NCI-H446 treated with DMSO at 0.1 percent for 48 hours (cell line): ENCODE measurements around the gene TNFAIP2.
"Not testable (repeated sequence)": the region's sequence is repeated elsewhere in the genome, so short reads cannot be mapped to it uniquely, and the experiment has no call there.

Source experiments
- DNase-seq: peaks from one replicate; lab custom pipeline; 2025; lab: John Stamatoyannopoulos, UW

Gene TNFAIP2

DNA sequence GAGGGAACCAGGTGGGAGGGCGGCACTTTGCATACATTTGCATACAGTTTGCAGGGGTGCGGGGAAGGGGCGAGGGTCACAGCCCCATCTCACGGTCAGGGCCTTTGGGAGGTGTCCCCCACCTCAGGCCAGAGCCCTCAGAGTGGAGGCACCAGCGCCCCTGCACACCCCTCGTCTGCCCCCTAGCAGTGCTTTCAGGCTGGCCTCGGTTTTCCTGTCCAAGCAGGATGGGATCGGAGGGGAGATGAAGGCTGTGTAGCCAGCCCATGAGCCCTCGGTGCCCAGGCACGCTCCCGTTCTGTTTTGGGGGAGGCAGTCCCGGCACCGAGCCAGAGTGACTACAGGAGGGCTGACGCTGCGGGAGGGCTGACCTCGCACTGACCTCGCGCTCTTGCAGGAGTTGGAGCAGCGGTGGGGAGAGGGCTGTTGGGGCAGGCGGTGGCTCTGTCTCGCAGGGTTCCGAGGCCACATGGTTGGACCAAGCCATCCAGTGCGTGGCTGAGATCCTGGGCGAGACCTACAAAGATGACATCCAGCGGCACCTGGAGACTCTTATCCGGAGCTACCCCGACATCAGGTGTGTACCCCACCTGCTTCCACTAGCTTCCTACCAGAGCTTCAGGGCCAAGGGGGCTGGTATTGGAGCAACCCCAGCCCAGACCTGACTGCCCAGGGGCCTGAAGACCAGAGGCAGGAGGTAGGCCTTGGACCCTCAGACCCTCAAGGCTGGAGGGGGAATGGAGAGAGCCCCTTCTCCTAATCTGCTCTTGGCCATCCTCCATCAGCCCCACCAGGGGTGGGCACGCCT lies 15.1 kb upstream of the TNFAIP2 start:
- no peak for DNase-seq

DNA sequence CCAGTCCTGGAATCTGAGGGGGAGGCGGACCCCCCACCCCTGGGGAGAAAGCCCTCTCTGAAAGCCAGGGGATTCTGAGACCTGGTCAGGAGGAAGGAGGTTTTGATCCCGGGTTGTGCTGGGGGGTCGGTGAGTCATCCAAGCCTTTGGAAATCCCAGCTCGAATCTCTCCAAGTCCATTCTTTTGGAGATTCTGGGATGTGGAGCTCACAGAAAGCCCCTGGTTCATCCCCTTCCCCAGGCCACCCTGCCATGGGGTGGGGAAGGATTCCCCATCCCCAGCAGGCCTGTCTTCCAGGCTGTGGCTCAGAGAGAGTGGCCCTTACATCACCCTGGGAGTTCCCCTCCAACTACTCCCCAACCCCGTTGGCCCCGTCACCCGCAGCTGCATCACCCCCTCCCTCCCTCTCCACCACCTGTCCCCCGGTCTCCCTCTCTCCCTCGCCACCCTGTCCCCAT lies 14.5 kb upstream of the TNFAIP2 start:
- no peak for DNase-seq

- DNase-seq = no peak
Measured at GRCh38 chr14:103109535-103110441, 13.5 kb upstream of the TNFAIP2 start.

GRCh38 chr14:103110681-103111231 lies 12.5 kb upstream of the TNFAIP2 start:
- DNase-seq = no peak

GRCh38 chr14:103111232-103111868 lies 11.9 kb upstream of the TNFAIP2 start:
- no peak for DNase-seq

DNA sequence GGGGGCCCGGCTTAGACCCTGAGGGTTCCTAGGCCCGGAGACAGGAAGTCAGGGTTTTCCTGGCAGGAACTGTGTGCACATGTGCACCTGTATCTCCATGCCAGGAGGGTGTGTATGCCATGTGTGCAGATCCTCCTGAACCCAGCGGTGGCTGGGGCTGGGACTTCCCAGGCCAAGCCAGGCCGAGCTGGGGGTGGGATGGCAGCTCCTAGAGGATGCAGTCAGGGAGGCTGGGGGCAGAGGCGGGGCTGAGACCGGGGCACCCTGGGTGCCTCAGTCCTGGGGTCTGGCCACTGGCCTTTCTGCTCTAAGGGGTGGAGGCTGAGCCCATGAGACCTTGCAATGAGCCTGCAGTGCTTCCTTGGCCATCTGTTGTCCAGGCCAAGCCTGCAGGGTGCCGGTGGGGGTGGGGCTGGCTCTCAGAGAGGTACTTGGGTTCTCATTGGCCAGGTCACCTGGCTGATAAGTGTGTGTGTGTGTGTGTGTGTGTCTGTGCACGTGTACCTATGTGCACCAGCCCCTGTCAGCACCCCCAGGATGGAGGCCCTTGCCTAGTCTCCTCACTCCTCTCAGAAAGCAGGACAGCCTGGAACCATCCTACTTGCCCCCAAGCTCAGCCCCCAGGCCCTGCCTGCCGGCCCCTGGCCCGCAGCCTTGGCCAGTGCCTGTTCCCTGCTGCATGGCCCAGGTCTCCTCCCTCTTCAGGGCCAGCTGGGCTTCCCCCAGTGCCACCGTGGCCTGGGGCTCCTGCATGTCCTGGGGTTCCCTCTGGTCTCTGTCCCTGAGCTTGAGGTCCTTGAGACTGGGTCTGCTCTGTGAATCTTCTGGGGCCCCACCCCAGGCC lies 10.6 kb upstream of the TNFAIP2 start:
- DNase-seq = no peak

DNA sequence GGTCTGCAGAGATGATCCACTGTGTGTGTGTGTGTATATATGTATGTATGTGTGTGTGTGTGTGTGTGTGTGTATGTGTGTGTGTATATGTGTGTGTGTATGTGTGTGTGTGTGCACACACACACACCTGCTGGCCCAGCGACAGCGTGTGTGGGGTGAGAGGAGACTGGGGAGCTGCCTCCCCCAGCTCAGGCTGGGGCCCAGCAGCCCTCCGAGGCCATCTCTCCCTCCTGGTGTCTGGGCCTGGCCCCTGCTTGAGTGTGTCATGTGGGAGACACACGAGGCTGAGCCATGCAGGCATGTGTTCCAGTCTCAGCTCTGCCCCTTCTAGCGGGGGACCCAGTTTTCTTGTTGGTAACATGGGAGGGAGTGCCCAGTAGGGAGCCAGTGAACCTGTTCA lies 10.0 kb upstream of the TNFAIP2 start:
- no peak for DNase-seq

- no peak for DNase-seq
Measured at GRCh38 chr14:103113774-103114173, 9.5 kb upstream of the TNFAIP2 start.

DNA sequence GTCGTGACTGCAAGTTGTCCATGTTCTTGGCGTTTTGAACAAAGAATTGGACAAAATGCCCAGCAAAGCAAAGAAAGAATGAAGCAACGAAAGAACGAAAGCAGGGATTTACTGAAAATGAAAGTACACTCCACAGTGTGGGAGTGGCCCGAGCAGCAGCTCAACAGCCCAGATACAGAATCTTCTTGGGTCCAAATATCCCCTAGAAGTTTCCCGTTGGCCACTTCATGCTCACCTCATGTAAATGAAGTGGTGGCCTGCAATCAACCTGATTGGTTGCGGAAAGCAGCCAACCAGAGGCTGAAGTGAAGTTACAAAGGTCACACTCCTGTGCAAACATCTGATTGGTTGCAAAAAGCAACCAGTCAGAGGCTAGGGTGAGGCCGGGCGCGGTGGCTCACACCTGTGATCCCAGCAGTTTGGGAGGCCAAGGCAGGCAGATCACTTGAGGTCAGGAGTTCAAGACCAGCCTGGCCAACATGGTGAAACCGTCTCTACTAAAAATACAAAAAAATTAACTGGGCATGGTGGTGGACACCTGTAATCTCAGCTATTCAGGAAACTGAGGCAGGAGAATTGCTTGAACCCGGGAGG lies 8.1 kb upstream of the TNFAIP2 start:
- DNase-seq = not testable (repeated sequence)

DNA sequence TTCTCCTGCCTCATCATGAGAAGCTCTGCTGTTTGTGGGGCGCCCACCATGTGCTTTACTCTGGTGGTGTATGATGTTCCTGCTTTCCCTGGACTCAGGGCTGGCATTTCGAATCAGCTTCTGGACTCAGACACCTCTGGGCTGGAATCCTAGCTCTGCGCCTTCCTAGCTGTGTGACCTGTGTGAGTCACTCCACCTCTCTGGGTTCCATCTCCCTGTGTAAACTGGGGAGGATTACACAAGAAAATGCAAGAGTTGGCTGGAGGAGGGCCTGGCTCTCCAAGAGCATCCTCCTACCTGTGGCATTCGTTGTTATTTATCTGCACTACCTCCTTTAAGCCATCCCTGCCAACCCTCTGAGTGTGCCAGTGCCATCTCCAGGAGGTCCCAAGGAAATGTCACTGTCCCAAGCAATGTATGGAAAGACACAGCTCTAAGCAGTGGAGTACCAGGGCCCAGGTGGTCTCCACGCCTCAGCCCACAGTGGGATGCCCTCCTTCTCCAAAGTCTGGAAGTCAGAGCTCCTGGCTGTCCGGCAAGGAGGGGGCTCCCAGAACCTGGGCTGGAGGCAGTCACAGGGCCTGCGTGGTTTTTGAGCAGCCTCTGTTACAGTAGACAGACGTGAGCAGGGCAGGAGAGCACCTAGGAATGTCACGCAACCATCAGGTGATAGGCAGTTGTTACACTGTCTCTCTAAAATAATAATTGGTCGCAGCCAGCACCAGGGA lies 7.3 kb upstream of the TNFAIP2 start:
- no peak for DNase-seq

DNA sequence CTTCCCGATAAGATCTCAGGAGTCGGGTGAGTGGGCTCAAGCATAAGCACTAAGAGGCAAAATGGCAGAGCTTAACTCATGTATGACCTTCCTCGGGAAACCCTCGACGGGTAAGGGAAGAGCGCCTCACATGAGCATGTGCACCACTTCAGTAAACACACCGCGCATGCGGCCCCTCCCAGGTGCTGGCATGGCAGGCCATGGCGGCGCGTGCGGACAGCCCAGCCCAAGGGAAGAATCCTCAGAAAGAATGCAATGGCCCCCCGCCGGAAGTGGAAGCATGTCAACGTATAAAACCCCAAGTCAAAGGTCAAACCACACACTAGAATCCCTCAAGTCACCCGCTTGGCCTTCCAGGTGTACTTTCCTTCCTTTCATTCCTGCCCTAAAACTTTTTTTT lies 6.6 kb upstream of the TNFAIP2 start:
- DNase-seq = no peak

DNA sequence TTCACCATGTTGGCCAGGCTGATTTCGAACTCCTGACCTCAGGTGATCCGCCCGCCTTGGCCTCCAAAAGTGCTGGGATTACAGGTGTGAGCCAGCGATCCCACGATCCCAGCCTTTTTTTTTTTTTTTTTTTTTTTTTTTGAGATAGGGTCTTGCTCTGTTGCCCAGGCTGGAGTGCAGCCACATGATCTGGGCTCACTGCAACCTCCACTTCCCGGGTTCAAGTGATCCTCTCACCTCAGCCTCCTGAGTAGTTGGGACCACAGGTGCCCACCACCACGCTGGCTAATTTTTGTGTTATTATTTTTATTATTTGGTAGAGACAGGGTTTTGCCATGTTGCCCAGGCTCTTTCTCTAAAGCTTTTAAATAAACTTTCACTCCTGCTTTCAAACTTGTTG lies 5.8 kb upstream of the TNFAIP2 start:
- DNase-seq = not testable (repeated sequence)

DNA sequence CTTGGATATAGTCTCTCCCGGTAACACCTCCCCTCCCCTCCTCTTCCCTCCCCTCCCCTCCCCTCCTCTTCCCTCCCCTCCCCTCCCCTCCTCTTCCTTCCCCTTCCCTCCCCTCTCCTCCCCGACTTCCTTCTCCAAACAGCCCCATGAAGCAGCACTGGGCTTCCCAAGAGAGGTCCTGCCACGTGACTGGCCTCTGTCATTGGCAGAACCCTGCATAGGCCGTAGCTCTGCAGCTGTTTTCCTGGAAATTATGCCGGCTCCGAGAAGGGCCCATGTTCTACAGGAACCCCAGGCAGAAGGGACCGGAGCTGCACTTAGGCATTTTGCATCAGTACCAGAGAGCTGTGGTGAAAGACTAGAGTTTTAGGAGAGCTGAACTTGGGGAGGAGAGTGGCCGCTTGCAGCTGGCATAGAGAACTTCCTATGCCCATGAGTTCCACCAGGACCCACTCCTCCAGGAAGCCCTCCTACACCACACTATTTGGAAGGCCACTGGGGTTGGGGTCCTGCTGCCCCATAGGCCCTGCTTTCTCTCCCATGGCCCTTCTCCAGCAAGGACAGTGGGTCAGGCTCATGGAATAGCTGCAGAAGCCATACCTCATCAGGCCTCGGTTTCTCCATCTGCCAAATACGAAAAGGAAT lies 5.1 kb upstream of the TNFAIP2 start:
- DNase-seq = no peak

DNA sequence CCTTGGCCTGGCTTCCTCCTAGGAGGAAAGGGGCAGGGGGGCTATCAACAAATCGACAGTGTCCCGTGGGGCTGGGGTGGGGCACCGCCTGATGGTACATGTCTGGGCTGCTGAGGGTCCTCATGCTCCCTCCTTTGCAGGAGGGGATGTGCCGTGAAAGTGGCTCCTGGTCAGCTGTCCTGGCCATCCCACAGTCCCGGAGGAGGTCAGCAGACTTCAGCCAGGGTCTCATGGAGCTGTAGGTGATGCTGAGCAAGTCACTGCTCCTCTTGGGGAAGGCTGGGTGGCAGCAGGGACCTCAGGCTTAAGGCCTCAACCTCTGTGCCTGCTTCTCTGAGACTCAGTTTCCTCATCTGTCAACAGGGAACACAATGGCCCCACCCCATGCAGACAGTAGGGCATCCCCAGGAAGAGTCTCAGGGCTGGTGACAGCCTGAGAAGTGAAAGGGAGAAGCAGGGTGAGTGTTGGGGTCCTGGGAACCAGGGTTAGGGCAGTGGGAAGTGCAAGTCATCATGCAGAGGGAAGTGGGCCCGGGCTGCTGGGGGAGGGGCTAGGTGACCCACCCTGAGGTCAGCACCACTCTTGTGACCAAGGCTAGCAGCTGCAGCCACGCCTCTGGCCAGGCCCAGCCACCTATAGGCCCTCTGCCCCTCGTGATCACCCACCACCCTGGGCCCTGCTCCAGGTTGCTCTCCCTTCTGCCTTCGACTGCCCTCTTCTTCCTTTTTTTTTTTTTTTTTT lies 4.4 kb upstream of the TNFAIP2 start:
- no peak for DNase-seq

- not testable (repeated sequence) for DNase-seq
Measured at GRCh38 chr14:103119527-103119926, 3.7 kb upstream of the TNFAIP2 start.

GRCh38 chr14:103121121-103121845 lies 2.0 kb upstream of the TNFAIP2 start:
- DNase-seq = no peak

GRCh38 chr14:103121846-103122584 lies 1.2 kb upstream of the TNFAIP2 start:
- DNase-seq = peak; percentile 13

DNA sequence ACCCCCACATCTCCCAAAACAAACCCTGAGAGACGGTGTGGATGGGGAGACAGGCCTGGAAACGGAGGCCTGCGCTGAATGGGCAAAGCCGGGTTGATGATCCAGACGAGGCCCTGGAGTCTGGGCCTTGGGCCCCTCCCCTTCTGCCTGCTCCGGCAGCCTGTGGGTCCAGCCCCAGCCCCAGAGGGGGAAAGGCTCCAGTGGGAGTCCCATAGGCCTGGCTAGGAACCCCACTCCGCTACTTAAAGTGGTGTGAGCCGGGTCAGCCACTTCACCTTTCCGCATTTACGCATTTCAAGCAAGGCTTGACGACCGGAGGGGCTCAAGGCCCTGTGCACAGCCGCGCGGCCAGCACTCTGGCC lies 695 bp upstream of the TNFAIP2 start:
- no peak for DNase-seq
